ENCODE data around the gene ATP1A1. TPM values are rescaled to one million over a fixed set of nuclear protein-coding genes. Genes with fewer than 3 reads are reported as not detected.

Gene ATP1A1
- total RNA-seq, 2 experiments from 2014 or later: 360 to 370 TPM

DNA sequence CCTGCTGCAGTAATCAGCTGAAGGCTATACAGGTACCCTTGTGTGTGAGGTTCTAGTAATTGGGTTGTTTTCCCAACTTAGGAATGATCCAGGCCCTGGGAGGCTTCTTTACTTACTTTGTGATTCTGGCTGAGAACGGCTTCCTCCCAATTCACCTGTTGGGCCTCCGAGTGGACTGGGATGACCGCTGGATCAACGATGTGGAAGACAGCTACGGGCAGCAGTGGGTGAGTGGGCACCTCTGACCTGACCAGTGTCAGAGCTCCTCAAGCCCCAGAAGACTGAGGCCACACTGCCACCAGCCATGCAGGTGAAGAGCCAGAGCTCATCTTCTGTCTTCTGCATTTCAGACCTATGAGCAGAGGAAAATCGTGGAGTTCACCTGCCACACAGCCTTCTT is 27.7 kb downstream of the ATP1A1 start:
- Mint-ChIP-seq H3K36me3 (ENCODE audit: low read depth) (peaks cover 90% of the 10 kb centered on the region), H3K27ac (peak overlapping the region; percentile 16), H3K27me3 (ENCODE audit: low read depth) (no peaks in the 10 kb centered on the region), H3K4me3 (no peak overlapping the region), H3K4me1 (ENCODE audit: low read depth) (peaks cover 14% of the 10 kb centered on the region), H3K9me3 (no peaks in the 10 kb centered on the region)
- no peak for DNase-seq
- intact Hi-C loops (cut with micrococcal nuclease): no loop called here
- CTCF ChIA-PET: interaction anchor here (0.7 to 1.8 kb wide), 4 partner anchors 11 to 84 kb away, joined by 3 to 4 read pairs (median 4); no protein-coding TSS in a partner anchor

DNA sequence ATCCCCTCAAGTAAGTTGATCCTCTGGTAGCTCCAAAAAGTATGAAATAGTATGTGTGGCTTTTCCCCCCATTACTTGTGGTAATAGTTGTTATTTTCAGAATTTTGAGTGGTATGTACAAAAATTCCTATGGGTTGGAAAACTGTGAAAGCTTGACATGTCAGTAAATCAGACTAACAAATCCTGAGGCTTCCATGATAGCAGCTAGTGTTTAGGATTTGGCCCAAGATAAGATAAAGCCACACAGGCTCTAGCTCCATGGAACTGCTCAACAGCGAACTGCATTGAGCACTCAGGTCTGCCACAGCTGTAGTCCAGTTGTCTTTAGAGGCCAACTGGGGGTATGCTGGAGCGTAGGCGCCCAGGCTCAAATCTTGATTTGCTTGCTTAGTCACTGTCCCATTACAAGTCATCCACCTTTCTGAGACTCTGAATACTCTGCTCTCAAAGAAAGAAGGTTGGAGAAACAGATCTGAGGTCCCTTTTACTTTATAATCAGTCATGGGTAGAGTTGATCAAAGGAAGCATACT is 28.7 kb downstream of the ATP1A1 start:
- Mint-ChIP-seq H3K27ac (peak overlapping the region; percentile 72), H3K9me3 (no peaks in the 10 kb centered on the region), H3K36me3 (ENCODE audit: low read depth) (peaks cover 92% of the 10 kb centered on the region), H3K4me3 (no peak overlapping the region), H3K4me1 (ENCODE audit: low read depth) (peaks cover 16% of the 10 kb centered on the region), H3K27me3 (ENCODE audit: low read depth) (no peaks in the 10 kb centered on the region)
- DNase-seq: no peak
- intact Hi-C loops (cut with micrococcal nuclease): no loop called here
- CTCF ChIA-PET: interaction anchor here (0.6 to 1.8 kb wide), 6 partner anchors 10 to 167 kb away, joined by 3 to 4 read pairs (median 3); no protein-coding TSS in a partner anchor

DNA sequence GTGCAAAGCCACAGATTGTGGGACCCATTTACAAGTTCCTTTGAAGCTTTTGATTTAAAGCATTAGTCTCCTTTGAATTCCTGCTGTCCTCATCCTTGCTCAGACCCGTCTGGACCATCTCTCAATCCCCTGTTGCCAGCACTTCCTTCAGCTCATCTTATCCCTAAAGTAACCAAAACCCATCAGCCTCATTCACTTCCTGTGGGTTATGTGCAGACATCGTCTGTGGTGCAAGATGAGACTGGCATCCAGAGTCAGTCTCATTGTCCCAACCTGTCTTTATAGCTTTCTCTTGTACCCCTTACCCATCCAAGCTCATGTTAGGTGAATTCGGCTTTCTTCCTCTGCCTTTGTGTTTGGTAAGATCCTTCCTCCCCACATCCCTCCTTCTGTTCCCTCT is 29.3 kb downstream of the ATP1A1 start:
- Mint-ChIP-seq H3K27ac (peak overlapping the region; percentile 72), H3K36me3 (ENCODE audit: low read depth) (peaks cover 91% of the 10 kb centered on the region)
- DNase-seq: no peak

DNA sequence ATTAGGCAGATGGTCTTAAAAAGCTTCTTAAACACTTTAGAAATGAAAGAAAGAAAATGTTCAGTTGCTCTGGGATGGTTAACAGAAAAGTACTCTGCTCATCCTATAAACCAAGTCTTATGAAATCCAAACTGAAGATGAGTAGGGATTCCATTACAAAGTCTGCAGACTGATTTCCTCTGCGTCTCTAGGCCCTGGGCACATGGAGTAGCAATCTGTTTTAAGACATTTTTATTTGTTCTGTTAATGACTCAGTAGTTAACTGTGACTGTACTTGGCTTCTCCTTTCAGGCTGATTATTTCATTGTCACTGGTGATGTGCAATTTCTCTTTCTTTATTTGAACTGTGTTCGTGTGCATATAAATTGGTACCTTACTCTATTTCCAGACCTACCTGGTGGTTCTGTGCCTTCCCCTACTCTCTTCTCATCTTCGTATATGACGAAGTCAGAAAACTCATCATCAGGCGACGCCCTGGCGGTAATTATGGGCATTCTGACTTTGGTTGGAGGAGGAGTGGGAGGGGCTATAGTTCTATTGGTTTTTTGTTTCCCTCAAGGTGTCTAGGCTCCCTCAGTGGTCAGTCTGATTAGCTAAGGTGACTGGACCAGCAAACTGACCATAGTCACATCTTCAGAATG is 30.6 kb downstream of the ATP1A1 start:
- Mint-ChIP-seq H3K4me1 (ENCODE audit: low read depth) (peaks cover 30% of the 10 kb centered on the region), H3K27me3 (ENCODE audit: low read depth) (no peaks in the 10 kb centered on the region), H3K4me3 (no peak overlapping the region), H3K36me3 (ENCODE audit: low read depth) (peaks cover 81% of the 10 kb centered on the region), H3K27ac (peak overlapping the region; percentile 20), H3K9me3 (no peaks in the 10 kb centered on the region)
- CTCF ChIA-PET: interaction anchor here (0.9 to 2.0 kb wide), 3 partner anchors 9 to 81 kb away, joined by 3 to 12 read pairs (median 4); no protein-coding TSS in a partner anchor
- intact Hi-C loops (cut with micrococcal nuclease): no loop called here
- DNase-seq: no peak

More for the DNA sequence above, 29.3 kb downstream of the ATP1A1 start:
- H3K9me3 Mint-ChIP-seq: no peaks in the 10 kb centered on the region
- H3K27me3 Mint-ChIP-seq (ENCODE audit: low read depth): no peaks in the 10 kb centered on the region
- no peak overlapping the region for H3K4me3 Mint-ChIP-seq
- H3K4me1 Mint-ChIP-seq (ENCODE audit: low read depth): peaks cover 19% of the 10 kb centered on the region
- intact Hi-C loops (cut with micrococcal nuclease): no loop called here
- CTCF ChIA-PET: interaction anchor here (0.6 to 2.0 kb wide), 7 partner anchors 15 to 168 kb away, joined by 3 to 12 read pairs (median 3); no protein-coding TSS in a partner anchor

DNA sequence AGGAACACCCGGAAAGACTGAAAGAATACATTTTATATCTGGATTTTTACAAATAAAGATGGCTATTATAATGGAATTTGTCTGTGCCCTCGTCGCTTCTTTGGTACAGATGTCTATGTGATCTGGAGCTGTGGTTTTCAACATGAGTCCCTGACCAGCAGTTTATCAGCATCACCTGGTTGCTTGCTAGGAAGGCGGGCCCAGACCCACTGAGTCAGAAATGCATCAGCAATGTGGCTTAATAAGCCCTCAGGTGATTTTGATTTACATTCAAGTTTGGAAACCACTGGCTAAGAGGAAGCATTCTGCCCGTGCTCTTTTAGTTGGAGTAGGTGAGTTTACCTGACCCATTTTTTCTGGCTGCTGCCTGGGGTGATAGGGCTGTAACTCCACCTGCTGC is 31.7 kb downstream of the ATP1A1 start:
- H3K4me1 Mint-ChIP-seq (ENCODE audit: low read depth): peaks cover 30% of the 10 kb centered on the region
- CTCF ChIA-PET: no interaction called here
- H3K9me3 Mint-ChIP-seq: no peaks in the 10 kb centered on the region
- no peaks in the 10 kb centered on the region for H3K27me3 Mint-ChIP-seq (ENCODE audit: low read depth)
- peak overlapping the region; percentile 24 for H3K27ac Mint-ChIP-seq
- no peak overlapping the region for H3K4me3 Mint-ChIP-seq
- H3K36me3 Mint-ChIP-seq (ENCODE audit: low read depth): peaks cover 70% of the 10 kb centered on the region
- DNase-seq: no peak
- intact Hi-C loops (cut with micrococcal nuclease): no loop called here

DNA sequence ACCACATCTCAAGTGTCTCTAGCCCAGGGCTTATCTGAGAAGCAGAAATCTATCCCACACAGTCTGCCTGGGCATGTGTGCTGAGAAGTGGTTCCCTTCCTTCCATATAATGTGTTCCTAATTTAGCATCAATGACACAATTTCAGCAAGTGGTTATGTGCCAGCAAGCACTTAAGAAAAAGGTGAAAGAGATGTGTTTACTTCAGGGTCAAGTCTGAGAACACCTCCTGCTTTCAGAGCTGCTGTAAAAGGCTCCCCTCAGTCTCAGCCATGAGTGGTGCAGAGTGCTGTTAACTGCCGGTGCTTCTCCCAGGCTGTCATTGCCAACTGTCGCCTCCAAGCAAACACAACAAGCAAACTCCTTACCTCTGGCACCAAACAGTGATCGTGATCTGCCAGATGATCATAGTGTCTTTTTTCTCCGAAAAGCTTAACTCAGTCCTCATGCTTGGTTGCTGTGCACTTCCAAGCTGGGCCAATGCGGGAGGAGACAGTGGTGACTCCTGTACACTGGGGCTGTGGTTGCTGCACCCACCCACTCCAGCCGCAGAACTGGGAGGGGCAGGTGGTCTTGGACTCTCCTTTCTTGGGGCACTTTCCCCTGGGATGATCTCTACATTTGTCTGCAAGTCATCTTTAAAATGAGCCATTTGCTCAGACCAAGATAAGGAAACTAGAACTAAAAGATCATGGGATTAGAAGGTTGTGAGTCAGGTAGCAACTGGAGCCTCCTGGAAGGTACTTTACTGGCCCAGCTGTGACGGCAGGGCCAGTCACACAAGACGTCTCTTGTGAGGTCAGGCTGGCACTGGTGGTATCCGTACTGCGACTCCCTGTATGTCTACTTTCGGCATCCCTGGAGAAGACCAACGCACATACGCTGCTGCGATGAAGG is 32.4 kb downstream of the ATP1A1 start:
- no peaks in the 10 kb centered on the region for H3K9me3 Mint-ChIP-seq
- H3K27ac Mint-ChIP-seq: peak overlapping the region; percentile 24
- H3K4me1 Mint-ChIP-seq (ENCODE audit: low read depth): peaks cover 24% of the 10 kb centered on the region
- DNase-seq: no peak
- CTCF ChIA-PET: interaction anchor here (1.7 kb wide), 1 partner anchor 80 kb away, joined by 6 read pairs; no protein-coding TSS in a partner anchor
- intact Hi-C loops (cut with micrococcal nuclease): no loop called here
- peaks cover 62% of the 10 kb centered on the region for H3K36me3 Mint-ChIP-seq (ENCODE audit: low read depth)
- no peaks in the 10 kb centered on the region for H3K27me3 Mint-ChIP-seq (ENCODE audit: low read depth)
- H3K4me3 Mint-ChIP-seq: no peak overlapping the region

DNA sequence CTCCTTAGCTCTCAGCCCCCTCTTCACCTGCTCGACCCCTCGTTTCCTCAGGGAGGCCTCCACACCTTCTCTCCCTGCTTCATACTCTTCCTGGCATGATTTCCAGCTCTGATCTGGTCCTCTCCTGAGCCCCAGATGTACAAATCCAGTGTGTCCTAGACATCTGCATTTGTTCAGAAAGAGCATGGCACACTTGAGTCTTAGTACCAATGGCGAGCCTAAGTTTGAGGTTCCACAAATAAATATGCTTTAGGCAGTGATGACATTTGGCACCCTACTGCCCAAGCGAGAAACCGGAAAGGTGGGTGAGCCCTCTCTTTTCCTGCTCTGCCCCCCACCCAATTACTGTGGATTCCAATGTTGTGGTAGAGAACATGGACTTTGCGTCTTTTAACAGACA is 34.0 kb downstream of the ATP1A1 start:
- Mint-ChIP-seq H3K36me3 (ENCODE audit: low read depth) (peaks cover 47% of the 10 kb centered on the region), H3K4me3 (no peak overlapping the region), H3K4me1 (ENCODE audit: low read depth) (peaks cover 24% of the 10 kb centered on the region), H3K27ac (no peak overlapping the region), H3K9me3 (no peaks in the 10 kb centered on the region), H3K27me3 (ENCODE audit: low read depth) (no peaks in the 10 kb centered on the region)
- intact Hi-C loops (cut with micrococcal nuclease): no loop called here
- CTCF ChIA-PET: no interaction called here
- DNase-seq: no peak

DNA sequence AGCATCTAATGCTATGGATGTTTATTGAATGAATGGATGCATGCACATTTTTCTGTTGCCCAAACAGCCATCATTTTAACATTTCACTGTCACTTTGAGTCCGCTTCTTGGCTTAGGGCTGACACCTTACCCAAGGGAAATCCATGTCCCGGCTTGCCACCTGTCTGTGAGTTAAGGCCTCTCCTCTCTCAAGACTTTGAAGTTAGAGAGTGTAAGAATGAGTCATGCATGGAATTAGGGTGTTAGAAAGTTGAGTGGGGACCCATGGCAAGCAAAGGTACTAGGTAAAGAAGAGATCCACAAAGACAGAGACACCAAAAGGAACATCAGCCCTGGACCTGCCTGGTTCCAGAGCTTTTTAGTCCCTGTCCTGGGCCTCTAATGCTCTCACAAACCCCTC is 35.1 kb downstream of the ATP1A1 start:
- no peak overlapping the region for H3K4me3 Mint-ChIP-seq
- H3K9me3 Mint-ChIP-seq: no peaks in the 10 kb centered on the region

DNA sequence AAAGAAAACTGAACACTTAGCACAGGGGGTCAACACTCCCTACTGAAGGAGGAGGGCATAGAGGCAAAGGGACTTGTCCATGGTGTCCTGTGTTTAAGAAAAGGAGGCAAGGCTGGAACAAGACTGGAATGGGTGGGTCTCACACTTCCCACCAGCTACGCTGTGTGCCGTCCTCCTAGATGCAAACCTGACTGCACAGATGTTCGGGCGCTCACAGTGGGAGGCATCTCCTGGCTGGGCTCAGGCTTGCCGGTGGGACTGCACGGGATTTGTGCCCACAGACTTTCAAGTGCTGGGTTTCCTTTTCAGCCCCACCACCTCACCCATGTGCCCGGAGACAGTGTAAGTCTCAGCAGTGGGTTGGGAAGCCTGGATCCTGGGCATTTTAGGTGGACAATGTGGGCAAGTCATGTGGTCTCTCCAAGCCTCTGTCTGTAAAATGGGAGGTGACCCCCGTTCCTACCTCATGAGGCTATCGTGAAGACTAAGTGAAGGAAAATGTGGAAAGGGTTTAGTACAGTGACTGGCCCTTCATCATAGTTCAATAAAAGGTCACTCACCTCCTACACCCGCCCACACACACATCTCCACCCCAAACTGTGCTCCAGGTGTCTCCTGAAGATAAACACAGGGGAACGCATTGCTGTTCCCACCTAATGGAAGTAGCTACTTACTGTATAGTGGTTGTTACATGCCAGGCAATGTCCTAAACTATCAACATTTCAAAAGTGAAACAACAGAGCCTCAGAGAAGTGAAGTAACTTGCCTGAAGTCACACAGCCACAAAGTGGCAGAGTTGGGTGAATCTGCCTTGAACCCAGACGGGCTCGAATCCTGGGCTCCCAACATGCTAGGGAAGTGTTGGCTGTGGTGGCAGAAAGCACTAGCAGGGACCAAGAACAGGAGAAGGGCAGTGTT is 36.0 kb downstream of the ATP1A1 start:
- intact Hi-C loops (cut with micrococcal nuclease): no loop called here
- DNase-seq: no peak
- Mint-ChIP-seq H3K27ac (no peak overlapping the region), H3K4me3 (no peak overlapping the region), H3K4me1 (ENCODE audit: low read depth) (peaks cover 27% of the 10 kb centered on the region), H3K9me3 (no peaks in the 10 kb centered on the region), H3K27me3 (ENCODE audit: low read depth) (no peaks in the 10 kb centered on the region), H3K36me3 (ENCODE audit: low read depth) (peaks cover 29% of the 10 kb centered on the region)
- CTCF ChIA-PET: interaction anchor here (1.6 to 1.8 kb wide), 2 partner anchors 76 to 257 kb away, joined by 3 to 8 read pairs; no protein-coding TSS in a partner anchor

More for the DNA sequence above, 35.1 kb downstream of the ATP1A1 start:
- CTCF ChIA-PET: no interaction called here
- H3K36me3 Mint-ChIP-seq (ENCODE audit: low read depth): peaks cover 35% of the 10 kb centered on the region
- intact Hi-C loops (cut with micrococcal nuclease): no loop called here
- H3K4me1 Mint-ChIP-seq (ENCODE audit: low read depth): peaks cover 22% of the 10 kb centered on the region
- H3K27ac Mint-ChIP-seq: no peak overlapping the region
- DNase-seq: no peak
- H3K27me3 Mint-ChIP-seq (ENCODE audit: low read depth): no peaks in the 10 kb centered on the region

DNA sequence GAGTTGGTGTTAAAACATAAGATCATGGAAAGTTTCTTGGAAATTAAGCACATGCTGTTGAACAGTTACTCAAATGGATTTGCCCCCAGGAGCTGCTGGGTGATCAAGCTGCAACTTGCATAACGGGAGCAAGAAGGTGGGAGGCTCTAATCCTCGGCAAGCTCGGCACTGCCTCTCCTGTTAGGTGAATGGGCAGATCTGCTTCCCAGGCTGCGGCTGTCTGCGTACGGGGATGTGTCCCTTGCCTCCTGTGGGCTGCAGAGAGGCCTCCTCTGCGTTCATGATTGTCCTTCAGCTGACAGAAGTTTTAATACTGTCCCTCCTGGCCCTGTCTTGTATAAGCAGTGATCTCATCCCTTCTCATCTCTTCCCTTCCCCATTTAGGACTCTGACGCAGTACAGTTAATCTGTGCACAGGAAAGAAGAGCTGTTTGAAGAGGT is 36.7 kb downstream of the ATP1A1 start:
- no peaks in the 10 kb centered on the region for H3K9me3 Mint-ChIP-seq
- intact Hi-C loops (cut with micrococcal nuclease): no loop called here
- H3K4me1 Mint-ChIP-seq (ENCODE audit: low read depth): peaks cover 25% of the 10 kb centered on the region
- DNase-seq: no peak
- peaks cover 23% of the 10 kb centered on the region for H3K36me3 Mint-ChIP-seq (ENCODE audit: low read depth)
- no peaks in the 10 kb centered on the region for H3K27me3 Mint-ChIP-seq (ENCODE audit: low read depth)
- H3K27ac Mint-ChIP-seq: no peak overlapping the region
- H3K4me3 Mint-ChIP-seq: no peak overlapping the region
- CTCF ChIA-PET: interaction anchor here (1.1 to 1.8 kb wide), 3 partner anchors 9 to 258 kb away, joined by 3 to 8 read pairs (median 3); no protein-coding TSS in a partner anchor

DNA sequence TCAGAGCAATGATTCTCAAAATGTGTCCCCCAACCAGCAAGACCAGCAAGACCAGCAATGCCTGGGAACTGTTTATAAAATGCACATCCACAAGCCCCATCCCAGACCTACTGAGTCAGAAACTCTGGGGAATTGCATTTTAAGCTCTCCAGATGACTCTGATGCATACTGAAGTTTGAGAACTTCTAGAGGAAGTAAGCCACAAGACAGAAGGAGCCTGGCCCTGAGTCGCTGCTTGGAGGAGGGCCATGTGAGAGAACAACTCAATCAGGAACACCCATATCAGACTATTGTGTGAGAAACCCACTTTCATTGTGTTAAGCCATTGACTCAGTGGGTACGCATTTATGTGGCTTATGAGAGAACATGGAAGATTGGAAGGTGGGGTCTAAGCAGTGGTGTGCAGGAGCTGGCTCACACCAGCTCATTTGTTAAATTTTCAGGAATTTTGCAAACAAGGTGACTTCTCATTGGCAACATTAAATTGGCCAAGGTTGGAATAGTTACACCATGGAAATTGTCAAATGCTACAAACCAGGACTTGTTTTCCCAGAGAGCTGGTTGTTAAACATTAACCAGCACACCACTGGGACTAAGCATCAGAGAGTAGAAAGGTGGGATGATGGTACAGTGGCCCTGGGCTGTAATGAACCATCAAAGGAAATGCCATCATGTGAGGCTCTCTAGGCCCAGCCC is 38.9 kb downstream of the ATP1A1 start:
- H3K4me3 Mint-ChIP-seq: no peak overlapping the region
- H3K36me3 Mint-ChIP-seq (ENCODE audit: low read depth): peaks cover 6% of the 10 kb centered on the region
- DNase-seq: no peak
- intact Hi-C loops (cut with micrococcal nuclease): no loop called here
- no peak overlapping the region for H3K27ac Mint-ChIP-seq
- H3K27me3 Mint-ChIP-seq (ENCODE audit: low read depth): no peaks in the 10 kb centered on the region
- H3K4me1 Mint-ChIP-seq (ENCODE audit: low read depth): peaks cover 25% of the 10 kb centered on the region
- H3K9me3 Mint-ChIP-seq: no peaks in the 10 kb centered on the region
- CTCF ChIA-PET: interaction anchor here (0.6 to 1.3 kb wide), 5 partner anchors 9 to 273 kb away, joined by 3 to 4 read pairs (median 3); no protein-coding TSS in a partner anchor
